Memory B cell (primary cell): ENCODE measurements around the gene GLS.

Experiments
- ATAC-seq: fragments of 150-1000 bp; cut with Tn5 transposase; 2 replicates; pipeline ENCODE4 v1.10.0; 2021; ENCODE audit warnings: low read depth, mild to moderate bottlenecking, moderate library complexity
- DNase-seq, 2 donors: peaks; one replicate each; pipeline ENCODE4 v3.0.0; 2022; ENCODE audit warnings: low spot score in 2 of 2
- H3K27ac Mint-ChIP-seq: one replicate; pipeline ENCODE4 v1.8.0; 2022; ENCODE audit warnings: mild to moderate bottlenecking, moderate library complexity, mixed read lengths
- H3K27me3 Mint-ChIP-seq: one replicate; pipeline ENCODE4 v1.8.0; 2022; ENCODE audit warnings: mixed read lengths
- H3K36me3 Mint-ChIP-seq: one replicate; pipeline ENCODE4 v1.8.0; 2022; ENCODE audit warnings: mild to moderate bottlenecking, mixed read lengths
- H3K4me1 Mint-ChIP-seq: one replicate; pipeline ENCODE4 v1.8.0; 2022; ENCODE audit warnings: mixed read lengths
- H3K4me3 Mint-ChIP-seq: one replicate; pipeline ENCODE4 v1.8.0; 2022; ENCODE audit warnings: mild to moderate bottlenecking, moderate library complexity, mixed read lengths
- H3K9me3 Mint-ChIP-seq: one replicate; pipeline ENCODE4 v1.8.0; 2022; ENCODE audit warnings: mixed read lengths

The GLS gene

GRCh38 chr2:190912726-190913125, 32.1 kb downstream of the GLS start:
- Mint-ChIP-seq H3K4me3 (no peak overlapping the region), H3K36me3 (peaks cover 16% of the 10 kb centered on the region)

GRCh38 chr2:190913725-190914124, 33.1 kb downstream of the GLS start:
- Mint-ChIP-seq H3K9me3 (no peaks in the 10 kb centered on the region), H3K27me3 (no peaks in the 10 kb centered on the region), H3K4me3 (no peak overlapping the region), H3K36me3 (peaks cover 15% of the 10 kb centered on the region), H3K27ac (peak overlapping the region; percentile 60), H3K4me1 (peaks cover 3% of the 10 kb centered on the region)
- ATAC-seq (no peak), DNase-seq (no peak)

More at GRCh38 chr2:190912726-190913125, 32.1 kb downstream of the GLS start:
- Mint-ChIP-seq H3K4me1 (peaks cover 3% of the 10 kb centered on the region), H3K27me3 (no peaks in the 10 kb centered on the region), H3K27ac (no peak overlapping the region), H3K9me3 (no peaks in the 10 kb centered on the region)
- no peak for ATAC-seq
- DNase-seq, result no peak

DNA sequence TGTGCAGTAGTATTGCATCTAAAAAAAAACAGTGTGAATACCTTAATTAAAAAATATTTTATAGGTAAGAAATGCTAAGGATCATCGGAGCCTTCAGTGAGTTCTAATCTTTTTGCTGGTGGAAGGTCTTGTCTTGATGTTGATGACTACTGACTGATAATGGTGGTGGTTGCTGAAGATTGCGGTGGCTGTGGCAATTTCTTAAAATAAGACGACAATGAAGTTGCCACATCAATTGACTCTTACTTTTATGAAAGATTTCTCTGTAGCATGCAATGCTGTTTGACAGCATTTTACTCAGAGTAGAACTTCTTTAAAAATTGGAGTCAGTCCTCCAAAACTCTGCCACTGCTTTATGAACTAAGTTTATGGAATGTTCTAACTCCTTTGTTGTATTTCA, 36.2 kb downstream of the GLS start:
- no peak for ATAC-seq
- Mint-ChIP-seq H3K9me3 (no peaks in the 10 kb centered on the region), H3K27me3 (no peaks in the 10 kb centered on the region), H3K36me3 (peaks cover 12% of the 10 kb centered on the region), H3K27ac (no peak overlapping the region), H3K4me1 (peaks cover under 1% of the 10 kb centered on the region), H3K4me3 (no peak overlapping the region)
- no peak for DNase-seq

- Mint-ChIP-seq H3K4me1 (peaks cover 9% of the 10 kb centered on the region), H3K27ac (no peak overlapping the region), H3K36me3 (peaks cover 26% of the 10 kb centered on the region), H3K9me3 (no peaks in the 10 kb centered on the region), H3K4me3 (no peak overlapping the region), H3K27me3 (no peaks in the 10 kb centered on the region)
- no peak for DNase-seq
- ATAC-seq, result no peak
Observed at GRCh38 chr2:190920085-190920484, 39.5 kb downstream of the GLS start.

DNA sequence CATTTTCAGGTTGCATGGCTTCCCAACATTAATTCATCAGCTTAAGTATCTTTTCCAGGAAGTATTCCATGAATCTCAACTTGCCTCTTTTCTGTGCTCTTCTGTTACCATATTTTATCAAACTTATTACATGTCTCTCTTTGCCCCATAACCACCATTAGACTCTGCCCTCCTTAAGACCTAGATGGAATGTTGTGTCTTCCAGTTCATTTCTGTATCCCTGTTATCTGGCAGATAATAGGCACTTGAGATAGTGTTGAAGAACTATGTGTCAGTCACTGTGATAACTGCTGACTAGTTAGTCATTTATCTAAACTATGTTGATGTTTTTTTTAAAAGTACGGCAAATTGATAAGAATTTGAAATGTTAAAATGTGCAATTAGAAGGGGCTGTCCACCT, 41.8 kb downstream of the GLS start:
- H3K36me3 Mint-ChIP-seq, result peaks cover 21% of the 10 kb centered on the region
- ATAC-seq, result no peak
- H3K4me3 Mint-ChIP-seq, result no peak overlapping the region
- H3K27ac Mint-ChIP-seq, result peak overlapping the region; percentile 41
- H3K27me3 Mint-ChIP-seq, result no peaks in the 10 kb centered on the region
- no peaks in the 10 kb centered on the region for H3K9me3 Mint-ChIP-seq
- peaks cover 9% of the 10 kb centered on the region for H3K4me1 Mint-ChIP-seq
- DNase-seq, result no peak

GRCh38 chr2:190927301-190927700, 46.7 kb downstream of the GLS start:
- Mint-ChIP-seq H3K27ac (no peak overlapping the region), H3K36me3 (peaks cover 26% of the 10 kb centered on the region), H3K4me1 (peaks cover 10% of the 10 kb centered on the region), H3K9me3 (no peaks in the 10 kb centered on the region), H3K27me3 (no peaks in the 10 kb centered on the region), H3K4me3 (no peak overlapping the region)
- ATAC-seq (no peak), DNase-seq (no peak)

GRCh38 chr2:190929919-190930318, 49.3 kb downstream of the GLS start:
- H3K27me3 Mint-ChIP-seq, result no peaks in the 10 kb centered on the region
- H3K9me3 Mint-ChIP-seq, result no peaks in the 10 kb centered on the region
- ATAC-seq, result no peak
- no peak overlapping the region for H3K27ac Mint-ChIP-seq
- peaks cover 3% of the 10 kb centered on the region for H3K4me1 Mint-ChIP-seq
- no peak for DNase-seq
- peaks cover 17% of the 10 kb centered on the region for H3K36me3 Mint-ChIP-seq
- H3K4me3 Mint-ChIP-seq, result no peak overlapping the region

DNA sequence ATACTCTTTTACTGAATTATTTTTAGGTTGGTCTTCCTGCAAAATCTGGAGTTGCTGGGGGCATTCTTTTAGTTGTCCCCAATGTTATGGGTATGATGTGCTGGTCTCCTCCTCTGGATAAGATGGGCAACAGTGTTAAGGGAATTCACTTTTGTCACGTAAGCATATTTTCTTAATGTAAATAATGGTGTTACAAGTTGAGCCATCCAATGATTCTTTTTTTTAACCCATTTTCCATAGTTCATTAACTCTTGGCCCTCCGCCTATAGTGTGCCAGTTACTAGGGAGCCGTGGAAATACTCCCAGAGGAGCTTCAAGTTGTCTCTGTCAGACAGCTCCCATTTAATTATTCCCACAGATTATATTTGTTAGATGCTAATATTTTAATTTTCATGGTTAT, 49.8 kb downstream of the GLS start:
- H3K27ac Mint-ChIP-seq, result no peak overlapping the region
- no peak for ATAC-seq
- no peak for DNase-seq
- no peaks in the 10 kb centered on the region for H3K9me3 Mint-ChIP-seq
- H3K4me3 Mint-ChIP-seq, result no peak overlapping the region
- no peaks in the 10 kb centered on the region for H3K27me3 Mint-ChIP-seq
- peaks cover 15% of the 10 kb centered on the region for H3K36me3 Mint-ChIP-seq
- peaks cover 3% of the 10 kb centered on the region for H3K4me1 Mint-ChIP-seq

- no peaks in the 10 kb centered on the region for H3K9me3 Mint-ChIP-seq
- no peak overlapping the region for H3K27ac Mint-ChIP-seq
- ATAC-seq (no peak), DNase-seq (no peak)
- H3K4me3 Mint-ChIP-seq, result no peak overlapping the region
- H3K27me3 Mint-ChIP-seq, result no peaks in the 10 kb centered on the region
- peaks cover 16% of the 10 kb centered on the region for H3K36me3 Mint-ChIP-seq
- H3K4me1 Mint-ChIP-seq, result peaks cover 3% of the 10 kb centered on the region
Observed at GRCh38 chr2:190932514-190932913, 51.9 kb downstream of the GLS start.

GRCh38 chr2:190933361-190933760, 52.7 kb downstream of the GLS start:
- H3K9me3 Mint-ChIP-seq, result no peaks in the 10 kb centered on the region
- H3K4me1 Mint-ChIP-seq, result peaks cover 3% of the 10 kb centered on the region
- H3K36me3 Mint-ChIP-seq, result peaks cover 16% of the 10 kb centered on the region
- H3K4me3 Mint-ChIP-seq, result no peak overlapping the region
- DNase-seq (no peak), ATAC-seq (no peak)
- H3K27me3 Mint-ChIP-seq, result no peaks in the 10 kb centered on the region
- H3K27ac Mint-ChIP-seq, result no peak overlapping the region

DNA sequence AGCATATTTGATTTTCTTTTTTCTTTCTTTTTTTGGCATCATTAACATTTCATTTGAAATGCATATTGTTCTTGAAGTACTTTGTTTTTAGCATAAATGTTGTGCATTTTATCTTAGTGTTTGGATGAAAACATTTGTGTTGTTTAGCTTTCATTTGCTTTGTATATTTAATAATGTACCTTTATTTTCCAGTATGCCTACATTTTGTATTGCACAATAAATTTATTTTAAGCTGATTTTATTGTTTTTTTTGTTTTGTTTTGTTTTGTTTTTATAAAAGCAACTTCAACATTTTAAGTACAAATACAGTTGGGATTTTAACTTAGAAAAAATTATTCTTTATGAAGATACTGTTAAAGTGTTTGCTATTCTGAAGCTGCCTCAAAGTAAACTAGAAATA, 54.4 kb downstream of the GLS start:
- Mint-ChIP-seq H3K4me3 (no peak overlapping the region), H3K27me3 (no peaks in the 10 kb centered on the region), H3K27ac (no peak overlapping the region), H3K36me3 (peaks cover 12% of the 10 kb centered on the region), H3K4me1 (peaks cover 1% of the 10 kb centered on the region), H3K9me3 (no peaks in the 10 kb centered on the region)
- no peak for DNase-seq
- no peak for ATAC-seq

GRCh38 chr2:190938771-190939335, 58.2 kb downstream of the GLS start:
- Mint-ChIP-seq H3K27me3 (no peaks in the 10 kb centered on the region), H3K4me1 (no peaks in the 10 kb centered on the region), H3K27ac (no peak overlapping the region), H3K9me3 (no peaks in the 10 kb centered on the region), H3K4me3 (no peak overlapping the region), H3K36me3 (peaks cover 5% of the 10 kb centered on the region)
- DNase-seq (no peak), ATAC-seq (no peak)

GRCh38 chr2:190940454-190940853, 59.8 kb downstream of the GLS start:
- no peak for ATAC-seq
- DNase-seq, result no peak
- Mint-ChIP-seq H3K4me3 (no peak overlapping the region), H3K27ac (no peak overlapping the region), H3K4me1 (no peaks in the 10 kb centered on the region), H3K27me3 (no peaks in the 10 kb centered on the region), H3K9me3 (no peaks in the 10 kb centered on the region), H3K36me3 (peaks cover 3% of the 10 kb centered on the region)

DNA sequence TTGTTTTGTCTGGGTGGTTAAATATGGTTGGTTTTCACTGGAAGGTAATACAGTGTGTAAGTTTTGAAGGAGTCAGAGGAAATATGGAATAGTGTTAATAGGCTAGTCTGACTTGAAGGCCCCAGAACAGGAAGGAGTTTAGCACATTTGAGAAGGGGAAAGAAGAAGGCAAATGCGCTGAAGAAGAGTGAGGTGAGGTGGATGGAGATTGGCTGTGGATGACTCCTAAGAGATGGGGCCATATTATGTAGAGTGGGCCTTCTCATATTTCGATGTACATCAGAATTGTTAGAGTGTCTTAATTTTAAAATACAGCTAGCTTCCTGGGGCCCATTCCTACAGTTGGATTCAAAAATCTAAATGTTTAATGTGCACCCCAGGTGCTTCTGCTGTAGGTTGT, 61.0 kb downstream of the GLS start:
- no peaks in the 10 kb centered on the region for H3K9me3 Mint-ChIP-seq
- no peak overlapping the region for H3K27ac Mint-ChIP-seq
- ATAC-seq, result no peak
- DNase-seq, result no peak
- peaks cover 2% of the 10 kb centered on the region for H3K4me1 Mint-ChIP-seq
- no peaks in the 10 kb centered on the region for H3K27me3 Mint-ChIP-seq
- no peak overlapping the region for H3K4me3 Mint-ChIP-seq
- no peaks in the 10 kb centered on the region for H3K36me3 Mint-ChIP-seq

- Mint-ChIP-seq H3K27ac (no peak overlapping the region), H3K4me1 (peaks cover 5% of the 10 kb centered on the region), H3K9me3 (no peaks in the 10 kb centered on the region), H3K27me3 (no peaks in the 10 kb centered on the region), H3K4me3 (no peak overlapping the region), H3K36me3 (no peaks in the 10 kb centered on the region)
- no peak for ATAC-seq
- no peak for DNase-seq
Observed at GRCh38 chr2:190942697-190943096, 62.1 kb downstream of the GLS start.
